GM12878 (cell line): ENCODE measurements around the gene MROH8.

ENCODE experiments used
- CTCF ChIP-seq, 3 experiments: IDR thresholded peaks in 2 of 3; conservative IDR thresholded peaks in 1 of 3; 2 replicates each; pipeline ENCODE4 v1.5.1; 2011; ENCODE audit warnings: low read depth in 3 of 3, low read length in 3 of 3, mild to moderate bottlenecking in 3 of 3, control low read depth in 2 of 3, moderate library complexity in 2 of 3, inconsistent platforms in 1 of 3, mixed read lengths in 1 of 3; ENCODE audit not compliant: control insufficient read depth in 2 of 3, insufficient read depth in 1 of 3; ENCODE audit errors: extremely low read depth in 1 of 3
- NKRF ChIP-seq: fragments of 450-650 bp; conservative IDR thresholded peaks from 2 replicates; pipeline ENCODE4 v1.6.1; 2017; ENCODE audit warnings: mild to moderate bottlenecking, moderate library complexity
- SRF ChIP-seq, 2 experiments: IDR thresholded peaks; 2 replicates each; pipeline ENCODE4 v1.6.1; 2011; ENCODE audit warnings: low read depth in 2 of 2, low read length in 2 of 2, mild to moderate bottlenecking in 1 of 2, moderate library complexity in 1 of 2

- TF ChIP-seq CTCF (IDR thresholded peaks at IDR 0.05 in 2 of 3, conservative IDR thresholded peaks at IDR 0.05 in 1 of 3; ENCODE audit: control insufficient read depth in 2 of 3, extremely low read depth in 1 of 3, insufficient read depth in 1 of 3, low read depth in 3 of 3, low read length in 3 of 3) (no peak), SRF (IDR thresholded peaks at IDR 0.05; ENCODE audit: low read depth in 2 of 2, low read length in 2 of 2) (no peak), NKRF (no peak)
Observed at GRCh38 chr20:37190354-37191112, 11.2 kb upstream of the MROH8 start.
